NCI-H1105 (cell line): ENCODE data around the gene UGT2B10.
"Not testable (repeated sequence)": the region's sequence is repeated elsewhere in the genome, so short reads cannot be mapped to it uniquely, and the experiment has no call there.

Experiments
- DNase-seq: peaks from one replicate; lab custom pipeline; 2025; lab: John Stamatoyannopoulos, UW

The UGT2B10 gene

GRCh38 chr4:68815617-68816409 lies at the start of gene UGT2B10:
TSS of gene UGT2B10 (plus strand) at chr4:68815994. CDS start at chr4:68816020, 26 bp downstream.
- DNase-seq: not testable (repeated sequence)

GRCh38 chr4:68771836-68772235 lies 44.0 kb upstream of the UGT2B10 start:
- DNase-seq: not testable (repeated sequence)

GRCh38 chr4:68773699-68774098 lies 42.1 kb upstream of the UGT2B10 start:
- DNase-seq: no peak

GRCh38 chr4:68780232-68780631 lies 35.6 kb upstream of the UGT2B10 start:
- no peak for DNase-seq

- no peak for DNase-seq
Measured at GRCh38 chr4:68797048-68797447, 18.7 kb upstream of the UGT2B10 start.

GRCh38 chr4:68797618-68798017 lies 18.2 kb upstream of the UGT2B10 start:
- DNase-seq: no peak

GRCh38 chr4:68803013-68803412 lies 12.8 kb upstream of the UGT2B10 start:
- no peak for DNase-seq

GRCh38 chr4:68808060-68808459 lies 7.7 kb upstream of the UGT2B10 start:
- DNase-seq: no peak

- no peak for DNase-seq
Measured at GRCh38 chr4:68810919-68811318, 4.9 kb upstream of the UGT2B10 start.

- not testable (repeated sequence) for DNase-seq
Measured at GRCh38 chr4:68816410-68817265, 844 bp downstream of the UGT2B10 start.

GRCh38 chr4:68817386-68817785 lies 1.6 kb downstream of the UGT2B10 start:
- DNase-seq: no peak

- DNase-seq: not testable (repeated sequence)
Measured at GRCh38 chr4:68818030-68818462, 2.3 kb downstream of the UGT2B10 start.

- DNase-seq: no peak
Measured at GRCh38 chr4:68831642-68832041, 15.8 kb downstream of the UGT2B10 start.

GRCh38 chr4:68850293-68850692 lies 34.5 kb downstream of the UGT2B10 start:
- no peak for DNase-seq

GRCh38 chr4:68855771-68856170 lies 40.0 kb downstream of the UGT2B10 start:
- DNase-seq: no peak

GRCh38 chr4:68858039-68858438 lies 42.2 kb downstream of the UGT2B10 start:
- DNase-seq: no peak

- no peak for DNase-seq
Measured at GRCh38 chr4:68859655-68860054, 43.9 kb downstream of the UGT2B10 start.

- DNase-seq: no peak
Measured at GRCh38 chr4:68861057-68861456, 45.3 kb downstream of the UGT2B10 start.

- DNase-seq: no peak
Measured at GRCh38 chr4:68864438-68865187, 48.8 kb downstream of the UGT2B10 start.

GRCh38 chr4:68865188-68865638 lies 49.4 kb downstream of the UGT2B10 start:
- no peak for DNase-seq

- no peak for DNase-seq
Measured at GRCh38 chr4:68865760-68866159, 50.0 kb downstream of the UGT2B10 start.

- no peak for DNase-seq
Measured at GRCh38 chr4:68869274-68869773, 53.5 kb downstream of the UGT2B10 start.
